HG03175 (cell line): ENCODE data around the gene OLIG2.

ENCODE experiments used
- ATAC-seq: cut with Tn5 transposase; IDR thresholded peaks from one replicate; pipeline ENCODE4 v1.9.1; 2021; ENCODE audit warnings: mild to moderate bottlenecking, moderate library complexity; ENCODE audit not compliant: unreplicated experiment

The OLIG2 gene

GRCh38 chr21:33032434-33033047, 6.8 kb downstream of the OLIG2 start:
- no peak for ATAC-seq

GRCh38 chr21:33033094-33033951, 7.6 kb downstream of the OLIG2 start:
- ATAC-seq: no peak

DNA sequence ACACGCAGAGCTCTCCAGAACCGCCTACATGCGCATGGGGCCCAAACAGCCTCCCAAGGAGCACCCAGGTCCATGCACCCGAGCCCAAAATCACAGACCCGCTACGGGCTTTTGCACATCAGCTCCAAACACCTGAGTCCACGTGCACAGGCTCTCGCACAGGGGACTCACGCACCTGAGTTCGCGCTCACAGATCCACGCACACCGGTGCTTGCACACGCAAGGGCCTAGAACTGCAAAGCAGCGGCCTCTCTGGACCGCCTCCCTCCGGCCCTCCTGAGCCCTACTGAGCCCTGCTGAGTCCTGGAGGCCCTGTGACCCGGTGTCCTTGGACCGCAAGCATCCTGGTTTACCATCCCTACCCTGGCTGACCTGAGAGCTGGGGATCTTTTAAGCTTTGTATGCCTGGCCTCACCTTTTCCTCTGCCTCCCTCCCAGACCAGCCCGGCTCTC, 8.3 kb downstream of the OLIG2 start:
- ATAC-seq: no peak

GRCh38 chr21:33035147-33035546, 9.4 kb downstream of the OLIG2 start:
- no peak for ATAC-seq

DNA sequence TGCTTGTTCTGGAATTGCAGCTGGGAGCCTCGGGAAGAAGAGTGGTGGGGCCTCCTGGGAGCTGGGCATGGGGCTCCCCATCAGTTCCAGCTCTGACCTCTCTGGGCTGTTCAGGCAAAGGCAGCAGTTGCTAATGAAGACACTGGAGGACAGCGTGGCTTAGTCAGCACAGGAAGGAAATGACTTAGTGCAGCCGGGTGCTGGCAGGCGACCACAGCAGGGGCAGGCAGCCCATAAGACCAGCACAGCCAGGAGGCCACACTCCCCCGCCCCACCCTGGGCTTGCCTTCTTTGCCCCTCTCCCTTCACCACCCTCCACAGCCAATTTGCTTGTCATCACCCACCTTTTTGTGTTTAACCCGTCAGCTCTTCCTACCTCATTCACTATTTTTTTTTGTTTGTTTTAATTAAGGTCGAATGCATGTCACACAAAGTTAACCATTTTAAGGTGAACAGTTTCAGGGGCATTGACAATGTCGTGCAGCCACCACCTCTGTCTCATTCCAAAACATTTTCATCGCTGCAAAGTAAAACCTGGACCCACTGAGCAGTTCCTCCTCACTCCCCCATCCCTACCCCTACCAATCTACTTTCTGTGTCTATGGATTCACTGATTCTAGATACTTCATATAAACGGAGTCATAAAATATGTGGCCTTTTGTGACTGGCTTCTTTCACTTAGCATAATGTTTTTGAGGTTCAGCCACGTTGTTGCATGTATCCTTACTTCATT, 10.9 kb downstream of the OLIG2 start:
- ATAC-seq: no peak

DNA sequence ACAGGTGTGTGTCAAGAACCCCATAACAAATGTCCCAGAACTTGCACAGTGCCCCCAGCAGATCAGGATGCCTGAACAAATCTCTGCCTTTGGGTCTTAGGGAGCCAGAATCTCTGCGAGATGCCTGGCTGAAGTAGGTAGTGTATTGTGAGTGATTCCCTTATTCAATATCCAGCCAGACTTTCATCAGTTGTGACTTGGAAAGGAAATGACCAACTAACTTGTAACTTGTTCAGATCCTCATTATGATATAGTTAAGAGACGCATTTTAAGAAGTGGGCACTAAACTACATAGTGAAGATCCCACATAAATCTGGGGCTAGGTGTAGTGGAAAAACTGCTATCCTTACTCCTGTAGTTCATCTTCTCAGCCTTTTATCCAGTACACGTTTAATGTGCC, 11.8 kb downstream of the OLIG2 start:
- no peak for ATAC-seq

DNA sequence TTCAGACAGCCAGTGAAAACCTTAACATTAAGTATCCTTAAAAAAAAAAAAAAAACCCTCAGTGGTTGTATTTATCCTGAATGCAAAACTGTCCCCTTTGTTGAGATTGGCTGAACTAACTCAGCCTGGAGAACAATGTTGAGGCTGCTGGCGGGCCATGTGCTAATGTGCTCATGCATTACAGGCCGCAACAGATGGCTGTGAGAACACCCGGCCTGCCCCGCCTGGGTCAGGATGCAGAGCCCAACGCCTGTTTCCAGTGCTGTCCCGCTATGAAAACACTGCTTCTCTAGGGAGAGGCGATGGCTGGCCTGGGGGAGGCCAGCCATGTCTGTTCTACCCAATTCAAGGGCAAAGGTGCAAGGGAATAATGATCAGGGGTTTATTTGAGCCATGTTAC, 13.8 kb downstream of the OLIG2 start:
- ATAC-seq: no peak

- ATAC-seq: no peak
Observed at GRCh38 chr21:33040215-33040614, 14.5 kb downstream of the OLIG2 start.

DNA sequence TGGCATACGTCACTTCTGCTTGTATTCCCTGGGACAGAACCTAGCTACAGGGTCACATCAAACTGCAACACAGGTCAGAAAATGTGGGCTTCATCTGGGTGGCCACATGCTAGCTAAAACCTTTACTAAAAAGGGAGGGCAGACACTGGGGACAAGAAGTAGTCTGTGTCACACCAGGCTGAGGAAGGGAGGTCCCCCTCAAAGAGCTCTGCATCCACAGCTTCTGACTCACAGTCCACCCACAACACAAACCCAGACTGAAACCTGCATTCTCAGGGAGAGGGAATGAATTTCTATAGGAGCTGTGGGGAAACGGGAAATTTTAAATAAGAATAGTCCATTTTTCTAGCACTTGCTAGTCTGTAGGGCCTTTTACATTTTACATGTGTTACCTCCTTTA, 16.2 kb downstream of the OLIG2 start:
- no peak for ATAC-seq

- no peak for ATAC-seq
Observed at GRCh38 chr21:33042812-33043211, 17.1 kb downstream of the OLIG2 start.

DNA sequence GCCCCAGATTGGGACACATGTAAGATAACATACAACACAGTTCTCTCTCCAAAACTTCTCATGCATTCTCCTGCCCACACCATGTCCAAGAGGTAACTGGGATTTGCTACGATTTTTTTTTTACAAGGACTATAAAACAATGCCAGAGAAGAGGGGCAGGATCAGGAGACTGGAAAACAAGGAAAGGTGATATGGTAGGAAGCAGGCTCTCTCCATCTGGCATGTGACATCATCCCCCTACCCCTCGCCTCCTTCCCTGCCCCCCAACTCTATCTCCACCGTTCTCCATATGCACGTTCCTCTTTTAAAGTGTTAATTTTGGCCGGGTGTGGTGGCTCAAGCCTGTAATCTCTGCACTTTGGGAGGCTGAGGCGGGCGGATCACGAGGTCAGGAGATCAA, 20.7 kb downstream of the OLIG2 start:
- ATAC-seq: no peak

GRCh38 chr21:33047231-33047630, 21.5 kb downstream of the OLIG2 start:
- ATAC-seq: no peak

- ATAC-seq: no peak
Observed at GRCh38 chr21:33051925-33052324, 26.2 kb downstream of the OLIG2 start.

- no peak for ATAC-seq
Observed at GRCh38 chr21:33053951-33054350, 28.2 kb downstream of the OLIG2 start.

DNA sequence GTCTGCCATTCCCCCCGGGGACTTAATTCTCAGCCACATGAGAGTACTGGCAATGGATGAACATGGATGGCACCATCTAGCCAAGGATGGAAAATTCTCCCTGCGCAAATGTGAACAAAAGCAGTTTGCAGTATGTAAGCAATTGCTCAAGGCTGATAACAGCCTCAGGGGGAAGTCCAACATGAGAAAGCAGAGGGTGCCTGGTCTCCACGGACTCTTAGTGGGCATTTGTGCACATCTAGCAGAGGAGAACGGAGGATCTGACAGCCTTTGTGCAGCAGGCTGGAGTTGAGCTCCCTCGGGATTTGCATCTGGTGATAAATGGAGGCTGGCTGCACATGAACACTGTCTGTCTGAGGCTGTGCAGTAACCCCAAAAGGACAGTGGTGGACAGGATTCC, 30.3 kb downstream of the OLIG2 start:
- ATAC-seq: no peak

DNA sequence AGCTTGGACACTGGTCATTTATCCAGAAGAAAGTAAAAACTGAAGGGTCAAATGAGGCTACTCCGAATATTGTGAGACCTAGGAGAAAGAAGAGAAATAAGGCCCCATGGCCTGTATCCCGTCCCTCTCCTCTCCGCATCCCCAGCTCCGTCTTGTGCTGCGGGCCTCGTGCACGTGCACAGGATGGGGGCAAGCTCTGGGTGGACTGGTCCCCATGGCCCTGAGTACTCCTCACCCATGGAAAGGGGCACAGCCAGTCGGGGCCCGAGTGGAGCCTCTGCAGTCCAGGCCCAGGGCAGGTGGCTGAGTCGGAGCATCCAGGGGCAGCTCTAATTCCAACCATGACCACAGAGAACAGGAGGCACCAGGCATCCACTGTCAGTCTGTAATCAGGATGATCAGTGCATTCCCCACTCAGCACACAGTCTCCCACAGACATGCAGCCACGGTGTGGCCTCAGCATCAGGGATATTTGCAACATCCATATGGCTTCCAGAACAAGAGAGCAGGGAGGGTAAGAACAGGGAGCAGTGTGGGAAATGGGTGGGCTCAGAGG, 31.7 kb downstream of the OLIG2 start:
- no peak for ATAC-seq

DNA sequence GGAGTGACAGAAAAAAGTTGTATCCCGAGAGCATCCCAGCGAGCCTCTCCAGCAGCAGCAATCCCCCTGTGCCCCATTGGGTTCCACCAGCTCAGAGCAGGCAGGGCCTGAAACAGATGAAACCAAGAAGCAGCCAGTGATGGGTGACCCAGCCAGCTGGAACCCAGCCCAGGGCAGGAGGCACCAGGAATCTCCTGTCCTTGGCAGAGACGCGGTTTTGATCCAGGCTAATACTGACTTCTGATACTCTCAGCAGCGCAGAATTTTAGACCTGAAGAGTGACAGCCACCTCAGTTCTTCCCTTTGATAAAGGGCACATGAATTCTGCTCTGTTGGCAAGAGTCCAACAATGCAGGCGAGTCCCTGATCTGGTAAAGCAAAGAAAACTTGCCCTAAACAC, 32.8 kb downstream of the OLIG2 start:
- ATAC-seq: no peak

- no peak for ATAC-seq
Observed at GRCh38 chr21:33058957-33059356, 33.2 kb downstream of the OLIG2 start.

GRCh38 chr21:33059380-33059841, 33.7 kb downstream of the OLIG2 start:
- no peak for ATAC-seq

DNA sequence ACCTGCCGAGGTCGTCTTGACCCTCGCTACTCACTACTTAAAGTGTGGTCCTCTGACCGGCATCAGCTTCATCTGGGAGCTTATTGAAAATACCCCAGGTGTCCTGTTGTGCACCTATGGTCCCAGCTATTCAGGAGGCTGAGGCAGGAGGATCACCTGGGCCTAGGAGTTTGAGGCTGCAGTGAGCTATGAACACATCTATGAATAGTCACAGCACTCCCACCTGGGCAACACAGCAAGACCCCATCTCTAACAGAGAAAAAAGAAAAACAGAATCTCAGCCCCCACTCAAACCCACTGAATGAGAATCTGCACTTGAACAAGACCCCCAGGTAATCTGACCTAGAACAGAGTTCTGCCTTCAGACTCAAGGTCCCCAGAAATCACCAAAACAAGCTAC, 35.5 kb downstream of the OLIG2 start:
- ATAC-seq: no peak

- ATAC-seq: no peak
Observed at GRCh38 chr21:33063375-33063883, 37.7 kb downstream of the OLIG2 start.
